CD4-positive, alpha-beta memory T cell (primary cell): Measurements from ENCODE around the gene NAP1L4. TPM values are rescaled to one million over a fixed set of nuclear protein-coding genes. Genes with fewer than 3 reads are reported as not detected.
A peak's percentile ranks its signal among the peaks of the same experiment; 100 is the strongest.

Source experiments
- CTCF ChIA-PET: fragments of 350-600 bp; sonication (Branson Sonifier 250); formaldehyde crosslinking; loops from one replicate; lab custom pipeline; 2021; ENCODE audit warnings: inconsistent platforms; ENCODE audit not compliant: partially characterized antibody; lab: Charles Lee
- POLR2A ChIA-PET: fragments of 350-600 bp; sonication (Branson Sonifier 250); formaldehyde crosslinking; loops from one replicate; lab custom pipeline; 2021; ENCODE audit not compliant: partially characterized antibody; lab: Charles Lee
- DNase-seq, 5 donors: peaks; one replicate each; pipeline versions ENCODE4 v3.0.0 to v3.0.0-alpha.2; 2020 to 2022; ENCODE audit warnings: mixed read lengths in 1 of 5
- H3K27ac ChIP-seq: one replicate; pipeline ENCODE4 v1.7.0; 2013; ENCODE audit warnings: low read depth, low read length
- H3K27me3 ChIP-seq: 2 replicates; pipeline ENCODE4 v1.7.0; 2013; ENCODE audit warnings: mild to moderate bottlenecking, low read length, moderate library complexity; ENCODE audit not compliant: insufficient read depth
- H3K36me3 ChIP-seq: 2 replicates; pipeline ENCODE4 v1.7.0; 2013; ENCODE audit warnings: mild to moderate bottlenecking, low read length, moderate library complexity; ENCODE audit not compliant: insufficient read depth
- H3K4me1 ChIP-seq: 2 replicates; pipeline ENCODE4 v1.7.0; 2013; ENCODE audit warnings: mild to moderate bottlenecking, low read length, moderate library complexity; ENCODE audit not compliant: insufficient read depth
- H3K4me3 ChIP-seq, 2 donors: one replicate each; pipeline ENCODE4 v1.7.0; 2013; ENCODE audit warnings: low read length in 2 of 2, mild to moderate bottlenecking in 1 of 2
- H3K9me3 ChIP-seq, 2 donors: one replicate each; pipeline ENCODE4 v1.7.0; 2013; ENCODE audit warnings: low read length in 2 of 2, control low read depth in 1 of 2; ENCODE audit not compliant: control insufficient read depth in 1 of 2
- H3K27ac Mint-ChIP-seq, 7 donors: one replicate each; pipeline ENCODE4 v1.8.0; 2020 to 2021; ENCODE audit warnings: mixed read lengths in 7 of 7, mild to moderate bottlenecking in 6 of 7, inconsistent platforms in 3 of 7, moderate library complexity in 3 of 7
- H3K27me3 Mint-ChIP-seq, 2 donors: one replicate each; pipeline ENCODE4 v1.8.0; 2020 to 2021; ENCODE audit warnings: mixed read lengths in 2 of 2
- H3K36me3 Mint-ChIP-seq, 2 donors: one replicate each; pipeline ENCODE4 v1.8.0; 2020 to 2021; ENCODE audit warnings: mixed read lengths in 2 of 2, inconsistent platforms in 1 of 2, mild to moderate bottlenecking in 1 of 2
- H3K4me1 Mint-ChIP-seq, 4 donors: one replicate each; pipeline ENCODE4 v1.8.0; 2020 to 2021; ENCODE audit warnings: mixed read lengths in 4 of 4, mild to moderate bottlenecking in 1 of 4
- H3K4me3 Mint-ChIP-seq, 8 donors: one replicate each; pipeline ENCODE4 v1.8.0; 2020 to 2021; ENCODE audit warnings: mixed read lengths in 8 of 8, mild to moderate bottlenecking in 7 of 8, moderate library complexity in 6 of 8, inconsistent platforms in 3 of 8
- H3K9me3 Mint-ChIP-seq, 8 donors: one replicate each; pipeline ENCODE4 v1.8.0; 2020 to 2021; ENCODE audit warnings: mixed read lengths in 8 of 8, mild to moderate bottlenecking in 5 of 8, inconsistent platforms in 3 of 8, moderate library complexity in 1 of 8
- intact Hi-C: fragments of 100-400 bp; cut with micrococcal nuclease; formaldehyde crosslinking; loops from one replicate; pipeline ENCODE4 v1.15.1; 2023
- polyA plus RNA-seq, 2 donors: library from polyadenylated mRNA; unstranded; fragments of 300-500 nt; fragmentation: Illumina TruSeq; gene quantifications; one replicate each; pipeline ENCODE4 v1.2.3, GENCODE V29; 2021
- total RNA-seq, 2 experiments: library from RNA; stranded (reverse); gene quantifications; one replicate each; pipeline ENCODE4 v1.2.3, GENCODE V29; 2021

The NAP1L4 gene
- total and polyA plus RNA-seq, 4 experiments from 2014 or later = 153 to 303 (median 230) TPM

- CTCF ChIA-PET = interaction anchor here (0.6 to 3.1 kb wide), 20 partner anchors 10 to 504 kb away, joined by 3 to 30 read pairs (median 4); a partner anchor contains a TSS
These were observed 62.0 kb downstream of the NAP1L4 start for GRCh38 chr11:2929950-2930703.

DNA sequence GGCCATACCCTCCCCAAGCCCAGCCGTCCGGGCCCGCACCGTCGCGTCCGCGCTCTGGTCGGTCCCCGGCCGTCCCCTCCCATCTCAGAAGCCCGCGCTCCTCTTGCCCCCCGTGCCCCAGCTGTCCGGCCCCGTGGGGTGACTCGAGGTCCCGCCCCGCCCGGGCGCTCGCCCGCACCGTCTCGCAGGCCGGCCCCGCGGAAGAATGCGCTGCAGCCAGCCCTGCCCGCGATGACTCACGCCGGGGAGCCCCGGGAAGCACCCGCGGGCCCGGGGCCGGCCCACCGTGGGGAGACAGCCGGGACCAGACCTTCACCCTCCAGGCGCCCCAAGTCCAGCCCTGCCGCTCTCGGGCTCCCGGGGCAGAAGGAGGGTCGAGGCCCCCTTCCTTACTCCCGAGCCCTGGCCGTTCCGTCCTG is 62.6 kb downstream of the NAP1L4 start:
- CTCF ChIA-PET = interaction anchor here (0.6 to 3.1 kb wide), 18 partner anchors 9 to 504 kb away, joined by 3 to 30 read pairs (median 4); a partner anchor contains a TSS
- Histone ChIP-seq H3K27ac (peak overlapping the region; percentile 30), H3K9me3 (no peaks in the 10 kb centered on the region), H3K27me3 (no peaks in the 10 kb centered on the region), H3K36me3 (no peaks in the 10 kb centered on the region), H3K4me3 (peak overlapping the region; percentile 54 to 59), H3K4me1 (peaks cover 40% of the 10 kb centered on the region)
- intact Hi-C loops = no loop called here
- Mint-ChIP-seq H3K27me3 (peaks cover 3 to 4% of the 10 kb centered on the region in 2 donors), H3K9me3 (peaks cover 0 to 4% (median 0%) of the 10 kb centered on the region in 8 donors), H3K27ac (peak overlapping the region in 4 of 7 donors; percentile 37 to 94 (median 84)), H3K4me1 (peaks cover 12 to 44% (median 17%) of the 10 kb centered on the region in 4 donors), H3K36me3 (no peaks in the 10 kb centered on the region), H3K4me3 (peak overlapping the region; percentile 79 to 89 (median 84))
- DNase-seq = peak in 2 of 5 donors; percentile 19 to 59
- POLR2A ChIA-PET = interaction anchor here (0.7 to 2.3 kb wide), 18 partner anchors 9 to 396 kb away, joined by 3 to 21 read pairs (median 6); partner anchors contain the start of gene NAP1L4

More at GRCh38 chr11:2929950-2930703, 62.0 kb downstream of the NAP1L4 start:
- no peaks in the 10 kb centered on the region for H3K36me3 ChIP-seq
- no peaks in the 10 kb centered on the region for H3K27me3 ChIP-seq
- peak overlapping the region; percentile 30 for H3K27ac ChIP-seq
- H3K36me3 Mint-ChIP-seq = no peaks in the 10 kb centered on the region
- peaks cover 3 to 4% of the 10 kb centered on the region in 2 donors for H3K27me3 Mint-ChIP-seq
- peak overlapping the region; percentile 79 to 89 (median 84) for H3K4me3 Mint-ChIP-seq
- H3K4me1 ChIP-seq = peaks cover 40% of the 10 kb centered on the region
- peak overlapping the region; percentile 59 to 94 (median 87) for H3K27ac Mint-ChIP-seq
- POLR2A ChIA-PET = interaction anchor here (0.7 to 2.3 kb wide), 17 partner anchors 10 to 397 kb away, joined by 3 to 21 read pairs (median 5); partner anchors contain the start of gene NAP1L4
- peak overlapping the region; percentile 54 to 59 for H3K4me3 ChIP-seq
- intact Hi-C loops = loop anchor here (1.0 kb wide), 2 partner anchors 38 to 397 kb away; no protein-coding TSS in a partner anchor
- H3K4me1 Mint-ChIP-seq = peaks cover 12 to 44% (median 17%) of the 10 kb centered on the region in 4 donors
- H3K9me3 ChIP-seq = no peaks in the 10 kb centered on the region
- H3K9me3 Mint-ChIP-seq = peaks cover 0 to 5% (median 0%) of the 10 kb centered on the region in 8 donors
- peak in 1 of 5 donors; percentile 26 for DNase-seq

- H3K27me3 ChIP-seq = no peaks in the 10 kb centered on the region
- H3K9me3 ChIP-seq = no peaks in the 10 kb centered on the region
- Mint-ChIP-seq H3K4me1 (peaks cover 12 to 42% (median 17%) of the 10 kb centered on the region in 4 donors), H3K27me3 (peaks cover 3 to 4% of the 10 kb centered on the region in 2 donors), H3K27ac (peak within 1 kb of the TSS; percentile 82 to 94 (median 87)), H3K36me3 (no peaks in the 10 kb centered on the region), H3K4me3 (peak within 1 kb of the TSS; percentile 83 to 94 (median 88)), H3K9me3 (peaks cover 0 to 4% (median 0%) of the 10 kb centered on the region in 8 donors)
- H3K36me3 ChIP-seq = no peaks in the 10 kb centered on the region
- peak within 1 kb of the TSS; percentile 30 for H3K27ac ChIP-seq
- peak; percentile 64 to 75 (median 70) for DNase-seq
- ChIA-PET CTCF (interaction anchor here (0.8 to 3.1 kb wide), 11 partner anchors 11 to 503 kb away, joined by 3 to 30 read pairs (median 9); no protein-coding TSS in a partner anchor), POLR2A (interaction anchor here (0.6 to 2.3 kb wide), 16 partner anchors 11 to 551 kb away, joined by 3 to 21 read pairs (median 6); partner anchors contain the start of gene NAP1L4)
- H3K4me1 ChIP-seq = peaks cover 40% of the 10 kb centered on the region
- intact Hi-C loops = no loop called here
- H3K4me3 ChIP-seq = peak within 1 kb of the TSS; percentile 54 to 60
These were observed 63.3 kb downstream of the NAP1L4 start, which contains the start of gene PHLDA2 for GRCh38 chr11:2928605-2929530. Gene PHLDA2, minus strand, starts transcription at chr11:2929420. Its CDS starts 56 bp downstream, at chr11:2929364.

- DNase-seq = peak in 1 of 5 donors; percentile 16
- ChIA-PET POLR2A (interaction anchor here (0.6 to 2.3 kb wide), 9 partner anchors 25 to 550 kb away, joined by 3 to 21 read pairs (median 6); a partner anchor contains a TSS), CTCF (interaction anchor here (2.3 to 3.1 kb wide), 3 partner anchors 40 to 396 kb away, joined by 9 to 30 read pairs (median 18); no protein-coding TSS in a partner anchor)
- Histone ChIP-seq H3K27ac (no peak overlapping the region), H3K4me3 (peak overlapping the region in 1 of 2 donors; percentile 60), H3K4me1 (peaks cover 33% of the 10 kb centered on the region), H3K36me3 (no peaks in the 10 kb centered on the region), H3K9me3 (no peaks in the 10 kb centered on the region), H3K27me3 (no peaks in the 10 kb centered on the region)
- Mint-ChIP-seq H3K9me3 (peaks cover 0 to 4% (median 0%) of the 10 kb centered on the region in 8 donors), H3K36me3 (no peaks in the 10 kb centered on the region), H3K27me3 (peaks cover 3 to 4% of the 10 kb centered on the region in 2 donors), H3K4me1 (peaks cover 10 to 34% (median 17%) of the 10 kb centered on the region in 4 donors), H3K4me3 (peak overlapping the region; percentile 55 to 89 (median 80)), H3K27ac (peak overlapping the region; percentile 19 to 88 (median 66))
- intact Hi-C loops = no loop called here
These were observed 64.1 kb downstream of the NAP1L4 start for GRCh38 chr11:2927851-2928604.

- Histone ChIP-seq H3K9me3 (no peaks in the 10 kb centered on the region), H3K36me3 (no peaks in the 10 kb centered on the region), H3K4me1 (peaks cover 25% of the 10 kb centered on the region), H3K27me3 (no peaks in the 10 kb centered on the region), H3K27ac (no peak overlapping the region), H3K4me3 (no peak overlapping the region)
- Mint-ChIP-seq H3K9me3 (peaks cover 0 to 4% (median 0%) of the 10 kb centered on the region in 8 donors), H3K36me3 (no peaks in the 10 kb centered on the region), H3K4me1 (peaks cover 10 to 29% (median 17%) of the 10 kb centered on the region in 4 donors), H3K27me3 (peaks cover 3 to 4% of the 10 kb centered on the region in 2 donors), H3K4me3 (peak overlapping the region; percentile 49 to 83 (median 78)), H3K27ac (peak overlapping the region in 1 of 7 donors; percentile 37)
- DNase-seq = no peak
- ChIA-PET POLR2A (no interaction called here), CTCF (interaction anchor here (1.0 kb wide), 1 partner anchor 35 kb away, joined by 3 read pairs; no protein-coding TSS in a partner anchor)
- intact Hi-C loops = no loop called here
These were observed 64.9 kb downstream of the NAP1L4 start for GRCh38 chr11:2927121-2927800.
